Cardiac atrium fibroblast (primary cell): Measurements from ENCODE around the gene TMEM43. TPM values are rescaled to one million over a fixed set of nuclear protein-coding genes. Genes with fewer than 3 reads are reported as not detected.

Experiments
- total RNA-seq: library from RNA; depleted of rRNA; stranded (reverse); fragments of >200 nt; gene quantifications from 2 replicates; pipeline ENCODE4 v1.2.3, GENCODE V29; 2015

TMEM43 gene
- 122 and 128 TPM in 2 replicates for total RNA-seq

GRCh38 chr3:14124615-14125192, at the start of gene TMEM43, which contains the start of gene CHCHD4:
TSS of gene TMEM43 (plus strand) at chr3:14125052. CDS start at chr3:14125194, 142 bp downstream.
TSS of gene CHCHD4 (minus strand) at chr3:14124870. CDS start at chr3:14124676, 194 bp downstream.

GRCh38 chr3:14178247-14179113, 53.6 kb downstream of the TMEM43 start, which contains the start of the genes LSM3 and XPC:
TSS of gene LSM3 (plus strand) at chr3:14178817. CDS start at chr3:14178861, 44 bp downstream.
TSS of gene XPC (minus strand) at chr3:14178601. CDS start at chr3:14178568, 33 bp downstream.

Other genes starting within 250 kb of the TMEM43 start
- not detected in 2 replicates for gene WNT7A, start 245.0 kb upstream of the TMEM43 start, total RNA-seq
- 11.2 and 16.5 TPM in 2 replicates for gene CHCHD4, start 182 bp upstream of the TMEM43 start, total RNA-seq
- gene XPC, start 53.5 kb downstream of the TMEM43 start, total RNA-seq: 23.8 and 27.1 TPM in 2 replicates
- gene LSM3, start 53.8 kb downstream of the TMEM43 start, total RNA-seq: 9.7 and 11.2 TPM in 2 replicates